Panc1 (cell line): ENCODE measurements around the gene GPR141.

Experiments used
- POLR2AphosphoS5 ChIP-seq: IDR thresholded peaks from 2 replicates; pipeline ENCODE4 v1.6.1; 2012; ENCODE audit warnings: mild to moderate bottlenecking, low read depth, low read length, moderate library complexity
- SIN3A ChIP-seq: IDR thresholded peaks from 2 replicates; pipeline ENCODE4 v1.6.1; 2012; ENCODE audit warnings: low read depth, mild to moderate bottlenecking, low read length, moderate library complexity, borderline replicate concordance; ENCODE audit not compliant: insufficient read depth
- TF ChIP-seq, protein P1 (sequence below): fragments of 450-650 bp; IDR thresholded peaks from 2 replicates; pipeline ENCODE4 v1.5.1; 2017; ENCODE audit warnings: mild to moderate bottlenecking
- TF ChIP-seq, protein P2 (sequence below), 2 experiments: IDR thresholded peaks; 2 replicates each; pipeline ENCODE4 v1.6.1; 2011 to 2012; ENCODE audit warnings: low read depth in 2 of 2, control low read depth in 1 of 2, low read length in 1 of 2, mild to moderate bottlenecking in 1 of 2, moderate library complexity in 1 of 2; ENCODE audit not compliant: insufficient read depth in 1 of 2

DNA sequence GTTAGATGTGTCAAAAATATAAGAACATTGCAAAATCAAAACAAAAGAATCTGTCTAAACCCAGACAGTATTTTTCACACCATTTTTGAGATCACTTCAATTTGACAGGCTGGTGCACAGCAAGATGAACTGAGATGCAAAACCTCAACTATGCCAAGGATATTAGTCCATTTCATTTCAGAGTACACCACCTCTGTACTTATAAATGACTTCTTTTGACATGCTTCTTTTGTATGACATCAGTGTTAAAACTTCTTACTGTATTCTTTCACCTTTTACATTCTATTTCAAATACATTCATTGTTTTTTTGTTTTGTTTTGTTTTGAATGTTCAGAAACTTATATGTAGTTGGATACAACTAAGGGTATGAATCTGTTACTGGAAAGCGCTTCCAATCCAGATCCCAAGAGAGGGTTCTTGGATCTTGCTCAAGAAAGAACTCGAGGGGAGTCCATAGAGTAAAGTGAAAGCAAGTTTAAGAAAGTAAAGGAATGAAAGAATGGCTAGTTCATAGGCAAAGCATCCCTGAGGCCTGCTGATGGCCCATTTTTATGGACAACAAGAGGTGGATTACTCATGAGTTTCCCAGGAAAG, 23.5 kb upstream of the GPR141 start:
- TF ChIP-seq POLR2AphosphoS5 (no peak), SIN3A (no peak)
- TF ChIP-seq, protein P1, sequence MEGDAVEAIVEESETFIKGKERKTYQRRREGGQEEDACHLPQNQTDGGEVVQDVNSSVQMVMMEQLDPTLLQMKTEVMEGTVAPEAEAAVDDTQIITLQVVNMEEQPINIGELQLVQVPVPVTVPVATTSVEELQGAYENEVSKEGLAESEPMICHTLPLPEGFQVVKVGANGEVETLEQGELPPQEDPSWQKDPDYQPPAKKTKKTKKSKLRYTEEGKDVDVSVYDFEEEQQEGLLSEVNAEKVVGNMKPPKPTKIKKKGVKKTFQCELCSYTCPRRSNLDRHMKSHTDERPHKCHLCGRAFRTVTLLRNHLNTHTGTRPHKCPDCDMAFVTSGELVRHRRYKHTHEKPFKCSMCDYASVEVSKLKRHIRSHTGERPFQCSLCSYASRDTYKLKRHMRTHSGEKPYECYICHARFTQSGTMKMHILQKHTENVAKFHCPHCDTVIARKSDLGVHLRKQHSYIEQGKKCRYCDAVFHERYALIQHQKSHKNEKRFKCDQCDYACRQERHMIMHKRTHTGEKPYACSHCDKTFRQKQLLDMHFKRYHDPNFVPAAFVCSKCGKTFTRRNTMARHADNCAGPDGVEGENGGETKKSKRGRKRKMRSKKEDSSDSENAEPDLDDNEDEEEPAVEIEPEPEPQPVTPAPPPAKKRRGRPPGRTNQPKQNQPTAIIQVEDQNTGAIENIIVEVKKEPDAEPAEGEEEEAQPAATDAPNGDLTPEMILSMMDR = no peak
- TF ChIP-seq, protein P2, sequence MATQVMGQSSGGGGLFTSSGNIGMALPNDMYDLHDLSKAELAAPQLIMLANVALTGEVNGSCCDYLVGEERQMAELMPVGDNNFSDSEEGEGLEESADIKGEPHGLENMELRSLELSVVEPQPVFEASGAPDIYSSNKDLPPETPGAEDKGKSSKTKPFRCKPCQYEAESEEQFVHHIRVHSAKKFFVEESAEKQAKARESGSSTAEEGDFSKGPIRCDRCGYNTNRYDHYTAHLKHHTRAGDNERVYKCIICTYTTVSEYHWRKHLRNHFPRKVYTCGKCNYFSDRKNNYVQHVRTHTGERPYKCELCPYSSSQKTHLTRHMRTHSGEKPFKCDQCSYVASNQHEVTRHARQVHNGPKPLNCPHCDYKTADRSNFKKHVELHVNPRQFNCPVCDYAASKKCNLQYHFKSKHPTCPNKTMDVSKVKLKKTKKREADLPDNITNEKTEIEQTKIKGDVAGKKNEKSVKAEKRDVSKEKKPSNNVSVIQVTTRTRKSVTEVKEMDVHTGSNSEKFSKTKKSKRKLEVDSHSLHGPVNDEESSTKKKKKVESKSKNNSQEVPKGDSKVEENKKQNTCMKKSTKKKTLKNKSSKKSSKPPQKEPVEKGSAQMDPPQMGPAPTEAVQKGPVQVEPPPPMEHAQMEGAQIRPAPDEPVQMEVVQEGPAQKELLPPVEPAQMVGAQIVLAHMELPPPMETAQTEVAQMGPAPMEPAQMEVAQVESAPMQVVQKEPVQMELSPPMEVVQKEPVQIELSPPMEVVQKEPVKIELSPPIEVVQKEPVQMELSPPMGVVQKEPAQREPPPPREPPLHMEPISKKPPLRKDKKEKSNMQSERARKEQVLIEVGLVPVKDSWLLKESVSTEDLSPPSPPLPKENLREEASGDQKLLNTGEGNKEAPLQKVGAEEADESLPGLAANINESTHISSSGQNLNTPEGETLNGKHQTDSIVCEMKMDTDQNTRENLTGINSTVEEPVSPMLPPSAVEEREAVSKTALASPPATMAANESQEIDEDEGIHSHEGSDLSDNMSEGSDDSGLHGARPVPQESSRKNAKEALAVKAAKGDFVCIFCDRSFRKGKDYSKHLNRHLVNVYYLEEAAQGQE (IDR thresholded peaks at IDR 0.05; ENCODE audit: insufficient read depth in 1 of 2, low read depth in 2 of 2, low read length in 1 of 2) = no peak
